ENCODE data around the gene MTOR. TPM values are rescaled to one million over a fixed set of nuclear protein-coding genes. Genes with fewer than 3 reads are reported as not detected.

The MTOR gene
- total and polyA plus RNA-seq, 10 of the 15 experiments (the other 5 are each of a cell fraction or from before 2014, with no cell fraction given): 6.6 to 41.8 (median 29.8) TPM

GRCh38 chr1:11279152-11279551, 16.8 kb upstream of the MTOR start:
- H3K9ac ChIP-seq (ENCODE audit: control insufficient read depth, insufficient read depth, low read length): no peak overlapping the region
- ChIA-PET POLR2A (no interaction called here), CTCF (no interaction called here), SMC1A (ENCODE audit: uncharacterized antibody, unreplicated experiment) (no interaction called here), RAD21 (ENCODE audit: unreplicated experiment) (no interaction called here)
- in situ Hi-C loops (cut with MboI): no loop called here
- no peak overlapping the region for H3K4me2 ChIP-seq (ENCODE audit: control insufficient read depth, insufficient read depth)
- no peak overlapping the region for H3K27ac ChIP-seq (ENCODE audit: control insufficient read depth, insufficient read depth)
- BruUV-seq (replicated peaks): no TSS peak
- ATAC-seq (no peak), DNase-seq (ENCODE audit: low read depth, low spot score) (no peak), FAIRE-seq (no peak)
- no peak overlapping the region for H3K4me3 ChIP-seq
- H3K9me3 ChIP-seq (replicated peaks; ENCODE audit: control insufficient read depth, insufficient read depth, low read length): no peaks in the 10 kb centered on the region
- no peaks in the 10 kb centered on the region for H3K27me3 ChIP-seq (replicated peaks in 1 of 2; ENCODE audit: control insufficient read depth in 2 of 2, insufficient read depth in 2 of 2, low read length in 1 of 2)
- WGBS (ENCODE audit: insufficient coverage, insufficient replicate concordance, low lambda C conversion rate, missing lambda C conversion rate): 96% methylated on average over 5 of the region's 5 CpGs
- no peaks in the 10 kb centered on the region for H4K20me1 ChIP-seq (ENCODE audit: control insufficient read depth, insufficient read depth)
- intact Hi-C loops (cut with micrococcal nuclease; ENCODE audit: unreplicated experiment): no loop called here
- no peak overlapping the region for H2AFZ ChIP-seq (ENCODE audit: control insufficient read depth, low read depth, low read length)
- peaks cover 17% of the 10 kb centered on the region for H3K4me1 ChIP-seq (ENCODE audit: control insufficient read depth, insufficient read depth, low read length)
- TF ChIP-seq STAT1 (conservative IDR thresholded peaks at IDR 0.05): no peak
- TF ChIP-seq ZNF207 (IDR thresholded peaks at IDR 0.05; ENCODE audit: borderline replicate concordance): no peak
- TF ChIP-seq RELA (IDR thresholded peaks at IDR 0.05; ENCODE audit: borderline replicate concordance, partially characterized antibody): no peak
- TF ChIP-seq ASH2L (IDR thresholded peaks at IDR 0.05; ENCODE audit: borderline replicate concordance, low read depth): no peak
- TF ChIP-seq NR2C2 (IDR thresholded peaks at IDR 0.05; ENCODE audit: borderline replicate concordance, control insufficient read depth, insufficient read length, low read depth): no peak
- no peak for TF ChIP-seq IRF5 (IDR thresholded peaks at IDR 0.05; ENCODE audit: borderline replicate concordance)
- no peak for TF ChIP-seq HDGF (IDR thresholded peaks at IDR 0.05)
- TF ChIP-seq BMI1 (IDR thresholded peaks at IDR 0.05; ENCODE audit: borderline replicate concordance): no peak
- TF ChIP-seq NRF1 (conservative IDR thresholded peaks at IDR 0.05; ENCODE audit: low read depth, low read length): no peak
- TF ChIP-seq SIN3A (IDR thresholded peaks at IDR 0.05; ENCODE audit: low read depth, low read length): no peak
- no peak for TF ChIP-seq SREBF1 (IDR thresholded peaks at IDR 0.05; ENCODE audit: low read length)
- TF ChIP-seq RAD21 (IDR thresholded peaks at IDR 0.05; ENCODE audit: insufficient read depth, low read depth, low read length): no peak
- no peak for TF ChIP-seq MEF2A (IDR thresholded peaks at IDR 0.05; ENCODE audit: insufficient read depth, low read depth, low read length)
- no peak for TF ChIP-seq CEBPB (IDR thresholded peaks at IDR 0.05; ENCODE audit: borderline replicate concordance in 1 of 2, low read depth in 2 of 2, low read length in 2 of 2)
- no peak for TF ChIP-seq SUZ12 (IDR thresholded peaks at IDR 0.05; ENCODE audit: unreplicated experiment)
- TF ChIP-seq SREBF2 (IDR thresholded peaks at IDR 0.05; ENCODE audit: low read length): no peak
- H3K36me3 ChIP-seq (ENCODE audit: control insufficient read depth in 2 of 2, insufficient read depth in 2 of 2, low read length in 1 of 2): peaks cover 0 to 6% of the 10 kb centered on the region in 2 experiments; a peak in 2 of 4 replicates
- peaks cover 48% of the 10 kb centered on the region for H3K79me2 ChIP-seq (ENCODE audit: control insufficient read depth, insufficient read depth, low read length)
